PC-3 (cell line): ENCODE data around the gene ZMYND19. TPM values are rescaled to one million over a fixed set of nuclear protein-coding genes. Genes with fewer than 3 reads are reported as not detected.

Source experiments
- ATAC-seq: fragments of 200-7000 bp; cut with Tn5 transposase; 2 replicates; pipeline ENCODE4 v1.9.1; 2020; ENCODE audit warnings: mild to moderate bottlenecking, moderate library complexity
- BruUV-seq: library from RNA; stranded (reverse); fragments of 400-500 nt; replicated peaks from 2 replicates; lab custom pipeline; 2021; lab: Mats Ljungman, UMichigan
- CTCF ChIA-PET: fragments of 300-600 bp; sonication (Branson Sonifier 250); formaldehyde crosslinking; loops from one replicate; lab custom pipeline; 2022; ENCODE audit warnings: antibody characterized with exemption; lab: Charles Lee
- POLR2A ChIA-PET: fragments of 300-600 bp; sonication (Branson Sonifier 250); formaldehyde crosslinking; loops from one replicate; lab custom pipeline; 2022; ENCODE audit warnings: antibody characterized with exemption; ENCODE audit not compliant: unreplicated experiment; lab: Charles Lee
- DNase-seq: peaks from one replicate; pipeline ENCODE4 v3.0.0-alpha.2; 2015
- H2AFZ ChIP-seq: fragments of 300-600 bp; sonication (generic); 2 replicates; pipeline ENCODE4 v1.6.0; 2016; ENCODE audit warnings: antibody characterized with exemption, low read length
- H3F3A ChIP-seq: fragments of 300-600 bp; sonication (generic); one replicate; pipeline ENCODE4 v1.6.0; 2017; ENCODE audit warnings: antibody characterized with exemption, low read length, control low read depth, mild to moderate bottlenecking; ENCODE audit not compliant: unreplicated experiment
- H3K27ac ChIP-seq: fragments of 300-600 bp; sonication (generic); 2 replicates; pipeline ENCODE4 v1.5.1; 2016; ENCODE audit warnings: mild to moderate bottlenecking, low read length
- H3K27me3 ChIP-seq: fragments of 300-600 bp; sonication (generic); 2 replicates; pipeline ENCODE4 v1.6.1; 2016; ENCODE audit warnings: low read length, mixed read lengths
- H3K36me3 ChIP-seq: fragments of 300-600 bp; sonication (generic); 2 replicates; pipeline ENCODE4 v1.6.1; 2016; ENCODE audit warnings: low read depth, mixed run types, low read length, mixed read lengths
- H3K4me1 ChIP-seq: fragments of 300-600 bp; sonication (generic); 2 replicates; pipeline ENCODE4 v1.5.1; 2016; ENCODE audit warnings: low read length; ENCODE audit not compliant: insufficient read depth
- H3K4me2 ChIP-seq: fragments of 300-600 bp; sonication (generic); 2 replicates; pipeline ENCODE4 v1.6.0; 2016; ENCODE audit warnings: low read length
- H3K4me3 ChIP-seq: fragments of 300-600 bp; sonication (generic); 2 replicates; pipeline ENCODE4 v1.5.1; 2016; ENCODE audit warnings: mild to moderate bottlenecking, low read length, mixed read lengths
- H3K79me2 ChIP-seq: fragments of 300-600 bp; sonication (generic); 2 replicates; pipeline ENCODE4 v1.6.1; 2017; ENCODE audit warnings: low read length, mixed read lengths
- H3K9ac ChIP-seq: fragments of 300-600 bp; sonication (generic); 2 replicates; pipeline ENCODE4 v1.6.0; 2016; ENCODE audit warnings: mild to moderate bottlenecking, low read length
- H3K9me2 ChIP-seq: fragments of 300-600 bp; sonication (generic); replicated peaks from 2 replicates; pipeline ENCODE4 v1.6.1; 2016; ENCODE audit warnings: mixed run types, low read length, mixed read lengths
- H3K9me3 ChIP-seq: fragments of 300-600 bp; sonication (generic); 2 replicates; pipeline ENCODE4 v1.6.1; 2016; ENCODE audit warnings: low read length, mixed read lengths
- H4K20me1 ChIP-seq: fragments of 300-600 bp; sonication (generic); 2 replicates; pipeline ENCODE4 v1.6.1; 2016; ENCODE audit warnings: low read length, mixed read lengths
- CTCF ChIP-seq: fragments of 300-600 bp; sonication (generic); conservative IDR thresholded peaks from 2 replicates; pipeline ENCODE4 v1.5.1; 2017; ENCODE audit warnings: antibody characterized with exemption, low read depth, mild to moderate bottlenecking, low read length
- EZH2 ChIP-seq: fragments of 300-600 bp; sonication (generic); IDR thresholded peaks from one replicate; pipeline ENCODE4 v1.6.1; 2017; ENCODE audit warnings: antibody characterized with exemption, mild to moderate bottlenecking, low read length; ENCODE audit not compliant: unreplicated experiment
- EZH2phosphoT487 ChIP-seq: fragments of 300-600 bp; sonication (generic); IDR thresholded peaks from 2 replicates; pipeline ENCODE4 v1.6.1; 2018; ENCODE audit warnings: mild to moderate bottlenecking, antibody characterized with exemption, low read length, borderline replicate concordance
- intact Hi-C: fragments of 100-400 bp; cut with micrococcal nuclease; formaldehyde crosslinking; loops from 2 replicates; pipeline ENCODE4 v1.9.0; 2023
- total RNA-seq: library from RNA; depleted of rRNA; stranded (reverse); fragments of >200 nt; gene quantifications from 2 replicates; pipeline ENCODE4 v1.2.3, GENCODE V29; 2014

ZMYND19 gene
- total RNA-seq, 1 experiment from 2014 or later: 39.5 TPM

DNA sequence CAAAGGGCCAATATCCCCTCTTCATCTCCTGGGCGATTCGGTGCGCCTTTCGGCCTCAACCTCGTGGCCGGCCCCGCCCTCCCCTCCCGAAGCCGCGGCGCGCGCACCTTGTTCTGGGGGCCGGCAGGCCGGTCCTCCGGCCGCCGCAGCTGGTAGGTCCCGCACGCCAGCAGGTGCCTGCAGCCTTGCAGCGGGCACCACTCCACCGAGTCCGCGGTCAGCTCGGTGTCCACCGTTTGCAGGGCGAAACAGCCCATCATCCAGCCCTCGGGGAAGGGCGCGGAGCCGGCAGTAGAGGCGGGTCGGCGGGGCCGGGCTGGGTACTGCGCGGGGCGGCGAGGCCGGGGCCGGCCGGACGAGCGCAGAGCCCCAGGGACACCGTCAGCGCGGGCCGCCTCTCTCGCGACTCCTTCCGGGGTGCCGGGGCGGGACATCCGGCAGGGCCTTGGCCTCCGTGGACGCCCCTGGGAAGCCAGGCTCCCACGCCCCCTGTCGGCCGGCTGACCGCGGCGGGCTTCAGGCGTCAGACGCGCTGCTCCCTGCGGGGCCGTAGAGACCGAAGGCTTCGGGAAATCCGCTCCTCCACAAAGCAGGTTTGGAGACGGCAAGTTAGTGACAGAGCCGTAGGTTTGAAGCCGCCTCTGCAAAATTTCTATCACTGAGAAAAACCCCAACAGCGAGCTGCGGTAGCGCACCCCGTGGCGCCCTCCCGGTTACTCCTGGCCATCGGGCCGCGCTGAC lies 11.6 kb downstream of the ZMYND19 start, which contains the start of gene DPH7:
TSS of gene DPH7 (minus strand) at position 408 of the 741 bp plus-strand sequence. CDS start at position 260, 148 bp downstream.
- Histone ChIP-seq H3K79me2 (peaks cover 38% of the 10 kb centered on the region), H4K20me1 (0 out of 2 replicates have a peak, but pooled peaks cover 5% of the 10 kb centered on the region), H3K4me1 (peaks cover 12% of the 10 kb centered on the region; the same call in 1 of the 2 replicates), H3K4me3 (peak within 1 kb of the TSS; percentile 94), H3K27ac (peak within 1 kb of the TSS; percentile 61), H3K9me2 (no peaks in the 10 kb centered on the region), H3K36me3 (peaks cover 19% of the 10 kb centered on the region; the same call in 1 of the 2 replicates), H3K27me3 (no peaks in the 10 kb centered on the region), H2AFZ (peak within 1 kb of the TSS; percentile 89), H3K4me2 (peak within 1 kb of the TSS; percentile 87), H3K9ac (peak within 1 kb of the TSS; percentile 93), H3K9me3 (no peaks in the 10 kb centered on the region), H3F3A (no peaks in the 10 kb centered on the region)
- no TSS peak for BruUV-seq
- peak; percentile 91 for DNase-seq
- intact Hi-C loops: no loop called here
- peak; percentile 97 for ATAC-seq
- CTCF ChIA-PET: no interaction called here
- TF ChIP-seq CTCF (peak; percentile 75), EZH2 (no peak)
- POLR2A ChIA-PET: interaction anchor here (0.6 kb wide), 1 partner anchor 10 kb away, joined by 3 read pairs; no protein-coding TSS in a partner anchor

DNA sequence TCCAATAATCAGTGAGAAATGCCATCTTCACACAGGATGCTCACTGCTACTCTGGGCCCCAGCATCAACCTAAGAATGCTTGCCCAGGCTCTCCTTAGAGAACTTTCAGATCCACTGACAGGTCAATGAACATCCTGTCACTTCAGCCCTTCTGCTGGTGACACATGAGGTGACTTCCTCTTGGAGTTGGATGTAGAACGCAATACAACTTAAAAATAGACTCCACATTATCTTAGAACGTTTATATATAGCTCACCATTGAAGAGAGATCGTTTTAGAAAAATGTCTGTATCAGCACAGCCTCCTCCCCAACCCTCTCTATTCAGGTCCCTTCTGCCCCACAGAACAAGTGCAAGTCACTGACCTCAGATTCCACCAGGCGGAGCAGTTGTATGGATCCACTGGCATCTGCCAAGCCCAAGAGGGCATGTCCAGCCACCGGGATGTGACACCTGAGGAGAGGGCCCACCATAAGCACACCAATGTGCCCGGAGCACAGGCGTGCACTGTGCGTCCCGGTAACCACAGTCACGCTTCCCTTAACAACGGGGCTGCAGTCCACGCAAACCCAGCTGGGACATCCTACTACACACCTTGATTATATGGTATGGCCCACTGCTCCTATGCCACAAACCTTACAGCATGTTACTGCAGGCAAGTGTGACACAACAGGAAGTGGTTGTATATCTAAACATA lies 14.4 kb downstream of the ZMYND19 start:
- ATAC-seq (no peak), DNase-seq (no peak)
- Histone ChIP-seq H3F3A (no peaks in the 10 kb centered on the region), H3K4me1 (peaks cover 12% of the 10 kb centered on the region; the same call in 1 of the 2 replicates), H3K79me2 (peaks cover 41% of the 10 kb centered on the region), H3K27me3 (no peaks in the 10 kb centered on the region), H3K9me2 (no peaks in the 10 kb centered on the region), H3K9ac (no peak overlapping the region), H4K20me1 (0 out of 2 replicates have a peak, but pooled peaks cover 5% of the 10 kb centered on the region), H2AFZ (no peak overlapping the region), H3K9me3 (no peaks in the 10 kb centered on the region), H3K36me3 (peaks cover 29% of the 10 kb centered on the region; the same call in 1 of the 2 replicates), H3K27ac (no peak overlapping the region), H3K4me3 (no peak overlapping the region), H3K4me2 (no peak overlapping the region)
- TF ChIP-seq EZH2phosphoT487: no peak
- no peak; the same call in 1 of the 2 replicates for TF ChIP-seq CTCF
- no peak for TF ChIP-seq EZH2
- CTCF ChIA-PET: no interaction called here
- no TSS peak for BruUV-seq
- POLR2A ChIA-PET: no interaction called here
- intact Hi-C loops: no loop called here
